Measurements from ENCODE around the gene ATL2.

Gene ATL2

DNA sequence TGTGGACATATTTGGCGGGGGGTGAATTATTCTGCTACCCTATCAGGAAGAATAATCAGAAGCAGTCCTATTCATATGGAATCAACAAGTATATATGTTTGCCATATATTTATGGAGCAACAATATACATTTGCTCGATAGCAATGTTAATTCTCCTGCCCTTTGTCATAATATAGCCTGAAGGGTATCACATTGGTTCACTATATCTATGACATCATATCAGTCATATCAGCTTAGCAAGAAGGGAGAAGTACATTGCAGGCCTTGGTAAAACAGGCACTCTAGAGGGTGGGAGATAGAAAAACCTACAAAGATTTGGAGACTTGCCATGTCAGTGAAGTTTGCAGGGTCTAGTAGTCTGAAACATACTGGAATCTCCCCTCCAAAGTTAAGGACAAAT is 128.4 kb downstream of the ATL2 start:
- DNase-seq (ENCODE audit: low read depth in 2 of 2), result no peak

DNA sequence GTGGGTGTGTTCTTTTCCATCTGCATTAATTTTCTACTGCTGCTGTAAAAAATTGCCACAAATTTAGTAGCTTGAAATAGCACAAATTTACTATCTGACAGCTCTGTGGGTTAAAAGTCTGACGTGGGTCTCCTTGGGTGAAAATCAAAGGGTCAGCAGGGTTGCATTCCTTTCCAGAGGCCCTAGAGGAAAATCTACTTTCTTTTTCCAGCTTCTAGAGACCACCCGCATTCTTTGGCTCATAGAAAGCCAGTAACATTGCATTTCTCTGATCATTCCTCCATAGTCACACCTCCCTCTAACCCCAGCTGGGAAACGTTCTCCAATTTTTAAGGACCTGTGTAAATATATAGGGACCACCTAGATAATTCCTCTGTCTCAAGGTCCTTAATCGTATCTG is 128.8 kb downstream of the ATL2 start:
- DNase-seq (ENCODE audit: low read depth in 2 of 2), result no peak

- DNase-seq (ENCODE audit: low read depth in 2 of 2), result no peak
These were observed 131.0 kb downstream of the ATL2 start for GRCh38 chr2:38246105-38246504.

DNA sequence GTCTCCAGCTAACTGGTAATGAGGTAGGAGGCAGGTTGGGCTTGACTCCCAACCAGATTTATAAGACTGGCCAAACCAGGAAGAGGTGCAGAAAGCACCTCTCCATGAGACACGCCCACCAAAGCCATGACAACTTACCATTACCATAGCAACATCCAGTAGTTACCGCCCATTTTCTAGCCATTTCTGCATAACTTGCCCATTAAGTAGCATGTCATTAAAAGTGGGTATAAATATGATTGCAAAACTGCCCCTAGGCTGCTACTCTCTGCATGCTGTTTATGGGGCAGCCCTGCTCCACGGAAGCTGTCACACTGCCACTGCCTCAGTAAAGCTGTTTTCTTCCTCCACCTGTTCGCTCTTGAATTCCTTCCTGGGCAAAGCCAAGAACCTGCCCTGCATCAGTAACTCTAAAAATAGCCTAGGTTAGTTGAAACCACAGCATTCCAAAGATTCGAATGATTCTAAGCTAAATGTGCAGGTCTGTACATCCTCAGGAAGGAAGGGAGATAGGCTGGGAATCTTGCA is 131.9 kb downstream of the ATL2 start:
- no peak for DNase-seq (ENCODE audit: low read depth in 2 of 2)

DNA sequence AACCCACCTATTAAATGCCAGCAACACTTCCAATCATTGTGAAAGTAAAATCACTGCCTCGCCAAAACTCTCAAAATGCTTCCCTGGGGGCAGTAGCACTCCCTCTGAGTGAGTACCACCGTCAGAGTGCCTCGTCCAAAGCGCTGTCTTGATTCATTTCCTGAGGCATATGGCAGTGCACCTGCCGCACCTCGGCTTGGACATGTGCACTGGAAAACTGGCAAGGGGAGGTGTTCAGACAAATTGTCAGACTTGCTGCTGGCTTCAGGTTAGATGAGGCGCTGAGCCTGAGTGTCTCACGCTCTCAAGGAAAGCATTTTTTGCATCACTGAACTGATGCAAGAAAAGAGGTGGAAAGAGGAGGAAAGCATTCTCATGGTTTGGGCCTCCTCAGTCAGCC is 132.8 kb downstream of the ATL2 start:
- no peak for DNase-seq (ENCODE audit: low read depth in 2 of 2)

Data from stimulated activated CD4-positive, alpha-beta T cell treated with anti-CD3 and anti-CD28 coated beads, Interleukin-1b, Interleukin-23, amount 100 ng/mL, for 4 hours (primary cell).